Measurements from ENCODE around the gene PMS1. TPM values are rescaled to one million over a fixed set of nuclear protein-coding genes. Genes with fewer than 3 reads are reported as not detected.
"Not testable (repeated sequence)": the region's sequence is repeated elsewhere in the genome, so short reads cannot be mapped to it uniquely, and the experiment has no call there.

PMS1 gene
- total RNA-seq, 4 donors from 2014 or later, result 13.6 to 47.0 (median 14.5) TPM

GRCh38 chr2:189880429-189880828 is 96.2 kb downstream of the PMS1 start:
- Histone ChIP-seq H3K4me1 (no peaks in the 10 kb centered on the region), H3K9me3 (no peaks in the 10 kb centered on the region), H3K27ac (no peak overlapping the region), H3K4me3 (no peak overlapping the region), H3K27me3 (no peaks in the 10 kb centered on the region), H3K36me3 (no peaks in the 10 kb centered on the region)
- DNase-seq, result no peak
- TF ChIP-seq CTCF (IDR thresholded peaks at IDR 0.05), result no peak
- TF ChIP-seq POLR2A (IDR thresholded peaks at IDR 0.05), result no peak

- TF ChIP-seq CTCF (IDR thresholded peaks at IDR 0.05) (no peak), POLR2A (IDR thresholded peaks at IDR 0.05) (no peak)
- Histone ChIP-seq H3K4me3 (no peak overlapping the region), H3K9me3 (no peaks in the 10 kb centered on the region), H3K27me3 (no peaks in the 10 kb centered on the region), H3K27ac (no peak overlapping the region), H3K36me3 (no peaks in the 10 kb centered on the region), H3K4me1 (no peaks in the 10 kb centered on the region)
- no peak for DNase-seq
These were observed 96.7 kb downstream of the PMS1 start for GRCh38 chr2:189880832-189881492.

- no peak for DNase-seq
- no peaks in the 10 kb centered on the region for H3K4me1 ChIP-seq
- H3K4me3 ChIP-seq, result no peak overlapping the region
- H3K27ac ChIP-seq, result no peak overlapping the region
- no peaks in the 10 kb centered on the region for H3K9me3 ChIP-seq
- no peaks in the 10 kb centered on the region for H3K27me3 ChIP-seq
- no peak for TF ChIP-seq CTCF (IDR thresholded peaks at IDR 0.05)
- no peak for TF ChIP-seq POLR2A (IDR thresholded peaks at IDR 0.05)
- H3K36me3 ChIP-seq, result no peaks in the 10 kb centered on the region
These were observed 101.1 kb downstream of the PMS1 start for GRCh38 chr2:189885368-189885767.

GRCh38 chr2:189892546-189893294 is 108.5 kb downstream of the PMS1 start:
- H3K9me3 ChIP-seq, H3K4me1 ChIP-seq, H3K36me3 ChIP-seq, H3K27ac ChIP-seq, H3K4me3 ChIP-seq, DNase-seq, H3K27me3 ChIP-seq: not testable (repeated sequence)

GRCh38 chr2:189896809-189897208 is 112.6 kb downstream of the PMS1 start:
- Histone ChIP-seq H3K27me3 (no peaks in the 10 kb centered on the region), H3K27ac (no peak overlapping the region)

More at GRCh38 chr2:189896809-189897208, 112.6 kb downstream of the PMS1 start:
- H3K9me3 ChIP-seq, result no peaks in the 10 kb centered on the region
- no peak for DNase-seq
- no peaks in the 10 kb centered on the region for H3K4me1 ChIP-seq
- H3K36me3 ChIP-seq, result no peaks in the 10 kb centered on the region
- TF ChIP-seq CTCF (IDR thresholded peaks at IDR 0.05) (no peak), POLR2A (IDR thresholded peaks at IDR 0.05) (no peak)
- no peak overlapping the region for H3K4me3 ChIP-seq
